ELR (cell line): ENCODE measurements around the gene P2RX2.

Experiments
- DNase-seq: peaks from one replicate; pipeline ENCODE4 v3.0.0-alpha.2; 2015; ENCODE audit warnings: low read depth

Gene P2RX2

DNA sequence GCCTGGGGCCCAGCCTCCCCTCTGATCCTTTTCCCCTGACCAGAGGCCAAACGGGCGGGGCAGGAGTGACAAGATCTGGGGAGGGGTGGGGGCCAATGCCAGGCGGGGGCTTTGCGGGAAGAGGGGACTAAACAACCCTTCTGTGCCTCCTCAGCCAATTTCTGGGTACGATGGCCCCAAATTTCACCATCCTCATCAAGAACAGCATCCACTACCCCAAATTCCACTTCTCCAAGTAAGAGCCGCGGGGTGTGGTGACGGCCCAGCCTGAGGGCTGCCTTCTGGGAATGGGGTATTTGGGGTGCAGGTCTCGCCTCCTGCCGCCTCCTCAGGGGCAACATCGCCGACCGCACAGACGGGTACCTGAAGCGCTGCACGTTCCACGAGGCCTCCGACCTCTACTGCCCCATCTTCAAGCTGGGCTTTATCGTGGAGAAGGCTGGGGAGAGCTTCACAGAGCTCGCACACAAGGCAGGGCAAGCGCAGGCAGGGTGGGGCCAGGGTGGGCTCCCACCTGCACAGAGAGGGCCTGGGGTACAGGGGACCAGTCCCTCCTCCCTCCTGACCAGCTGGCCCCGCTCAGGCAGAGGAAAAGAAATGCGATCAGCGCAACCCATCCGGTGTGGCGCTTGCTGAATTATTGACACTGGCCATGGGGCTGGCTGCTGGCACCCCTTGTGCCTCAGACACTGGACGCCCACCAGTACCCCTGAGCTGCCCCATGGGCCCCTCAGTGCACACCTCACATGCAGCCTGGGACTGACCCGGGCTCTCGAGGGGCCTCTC is 1.7 kb downstream of the P2RX2 start:
- no peak for DNase-seq

- DNase-seq = no peak
Measured at GRCh38 chr12:132620899-132621656, 2.5 kb downstream of the P2RX2 start.

DNA sequence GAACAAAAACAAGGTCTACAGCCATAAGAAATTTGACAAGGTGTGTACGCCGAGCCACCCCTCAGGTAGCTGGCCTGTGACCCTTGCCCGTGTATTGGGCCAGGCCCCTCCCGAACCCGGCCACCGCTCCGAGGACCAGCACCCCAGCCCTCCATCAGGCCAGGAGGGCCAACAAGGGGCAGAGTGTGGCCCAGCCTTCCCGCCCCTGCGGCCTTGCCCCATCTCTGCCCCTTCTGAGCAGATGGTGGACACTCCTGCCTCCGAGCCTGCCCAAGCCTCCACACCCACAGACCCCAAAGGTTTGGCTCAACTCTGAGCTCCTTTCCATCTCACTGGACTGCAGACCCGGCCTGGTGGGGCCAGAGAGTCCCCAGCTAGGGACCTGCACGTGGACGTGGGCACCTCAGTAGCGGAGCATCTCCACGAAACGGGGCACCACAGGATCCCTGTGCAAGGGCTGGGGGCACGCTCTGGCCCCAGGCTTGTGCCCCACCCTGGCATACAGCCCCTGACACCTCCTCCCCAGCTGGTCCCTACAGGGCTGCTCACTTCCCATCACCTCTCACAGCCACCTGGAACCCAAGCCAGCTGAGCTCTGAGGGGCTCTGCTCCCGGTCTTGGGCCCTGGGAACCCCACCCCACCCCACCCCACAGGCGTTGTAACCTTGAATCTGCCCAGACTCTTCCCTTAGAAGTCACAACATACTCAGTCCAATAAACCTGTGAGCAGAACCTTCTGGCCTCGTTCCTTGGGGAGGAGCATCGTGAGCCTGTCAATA is 3.3 kb downstream of the P2RX2 start:
- DNase-seq = no peak

DNA sequence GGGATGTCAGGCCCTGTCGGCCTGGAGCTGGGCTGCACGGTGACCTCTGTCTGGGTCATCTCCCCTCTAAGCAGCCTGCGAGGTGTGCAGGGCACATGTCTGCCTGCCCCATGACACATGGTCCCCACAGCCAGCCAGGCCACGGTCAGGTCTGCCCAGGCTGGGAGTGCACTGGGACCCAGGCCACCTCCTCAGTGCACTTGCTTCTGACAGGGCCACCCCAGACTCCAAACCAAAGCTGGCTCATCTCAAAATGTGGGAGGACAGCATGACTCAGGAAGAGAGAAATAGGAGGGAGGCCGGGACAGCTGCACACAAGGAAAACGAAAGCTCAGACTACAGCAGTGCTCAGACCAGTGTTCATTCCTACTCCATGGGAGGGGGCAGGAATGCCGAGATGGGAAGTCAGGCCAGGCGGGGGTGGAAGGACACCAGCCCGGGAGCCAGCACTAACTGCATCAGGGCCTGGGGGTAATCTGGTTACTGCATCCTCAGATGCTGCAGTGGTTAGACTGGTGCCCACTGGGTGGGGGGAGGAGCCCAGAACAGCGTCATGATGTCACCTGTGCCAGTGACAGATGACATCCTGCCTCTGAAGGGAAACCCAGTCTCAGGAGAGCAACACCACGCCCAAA is 4.0 kb downstream of the P2RX2 start:
- peak; percentile 66 for DNase-seq

DNA sequence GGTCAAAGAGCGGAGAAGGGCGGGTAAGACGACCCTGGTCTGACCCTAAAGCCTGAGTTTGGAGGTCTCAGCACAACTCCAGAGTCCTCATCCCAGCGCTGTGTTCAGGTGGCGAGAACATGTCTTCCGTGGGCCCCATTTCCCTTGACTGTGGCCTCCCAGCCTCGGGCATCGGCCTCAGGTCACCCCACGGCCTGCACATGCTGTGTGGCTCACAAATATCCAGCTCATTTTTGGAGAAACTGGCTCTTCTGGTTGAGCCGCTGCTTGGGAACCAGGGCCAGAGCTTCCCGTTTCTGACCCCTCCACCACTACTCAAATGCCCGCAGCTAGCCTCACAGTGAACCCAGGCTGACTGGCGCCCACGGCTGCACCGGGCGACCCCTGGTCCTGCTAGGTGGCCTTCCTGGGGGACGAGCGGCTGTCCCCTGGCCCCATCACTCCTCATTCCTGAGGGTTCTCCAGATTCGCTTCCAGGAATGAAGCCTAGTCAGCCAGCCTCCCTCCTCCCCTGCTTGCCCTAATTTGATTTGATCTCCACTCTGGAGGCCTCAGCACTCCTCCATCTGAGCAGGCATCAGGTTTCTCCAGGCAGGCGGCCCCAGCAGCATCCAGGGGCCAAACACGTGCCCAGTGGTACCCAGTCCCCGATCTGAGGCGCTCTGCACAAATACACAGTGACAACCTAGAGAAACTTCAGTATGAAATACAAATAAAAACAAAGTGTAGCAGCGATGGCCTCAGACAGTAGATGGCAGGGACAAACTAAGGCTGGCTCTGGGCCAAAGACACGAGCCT is 4.7 kb downstream of the P2RX2 start:
- no peak for DNase-seq

GRCh38 chr12:132624186-132624855 is 5.7 kb downstream of the P2RX2 start:
- DNase-seq = no peak

DNA sequence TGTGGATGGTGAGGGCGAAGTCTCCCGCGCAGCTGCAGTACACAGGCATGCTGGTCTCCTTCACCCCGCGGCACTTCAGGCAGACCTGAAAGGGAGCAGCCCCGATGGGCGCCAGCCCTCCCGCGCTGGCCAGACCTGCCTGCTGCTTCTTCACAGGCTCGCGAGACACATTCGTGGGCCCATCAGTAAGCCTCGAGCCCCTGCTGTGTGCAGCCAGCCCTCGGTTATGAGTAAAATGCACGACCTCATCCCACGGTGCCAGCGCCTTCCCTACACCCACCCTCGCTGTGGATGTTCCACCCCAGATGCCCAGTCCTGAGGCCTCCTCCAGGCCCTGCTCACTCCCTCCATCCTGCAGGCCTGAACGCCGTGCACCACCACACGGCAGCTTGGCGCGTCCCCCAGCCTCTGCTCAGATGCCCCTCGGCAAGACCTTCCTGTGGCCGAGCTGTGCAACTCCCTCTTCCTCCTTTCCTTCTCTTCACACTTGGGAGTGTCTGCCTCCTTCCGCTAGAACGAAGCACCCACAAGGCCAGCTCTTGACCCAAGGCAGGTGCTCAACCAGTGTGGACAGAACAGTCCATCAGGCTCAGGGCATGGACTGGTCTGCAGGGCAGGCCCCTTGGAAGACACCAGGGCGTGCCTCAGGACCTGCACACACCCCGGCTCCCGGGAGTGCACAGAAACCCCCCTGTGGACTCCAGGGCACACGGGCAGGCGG is 6.5 kb downstream of the P2RX2 start:
- DNase-seq = no peak

DNA sequence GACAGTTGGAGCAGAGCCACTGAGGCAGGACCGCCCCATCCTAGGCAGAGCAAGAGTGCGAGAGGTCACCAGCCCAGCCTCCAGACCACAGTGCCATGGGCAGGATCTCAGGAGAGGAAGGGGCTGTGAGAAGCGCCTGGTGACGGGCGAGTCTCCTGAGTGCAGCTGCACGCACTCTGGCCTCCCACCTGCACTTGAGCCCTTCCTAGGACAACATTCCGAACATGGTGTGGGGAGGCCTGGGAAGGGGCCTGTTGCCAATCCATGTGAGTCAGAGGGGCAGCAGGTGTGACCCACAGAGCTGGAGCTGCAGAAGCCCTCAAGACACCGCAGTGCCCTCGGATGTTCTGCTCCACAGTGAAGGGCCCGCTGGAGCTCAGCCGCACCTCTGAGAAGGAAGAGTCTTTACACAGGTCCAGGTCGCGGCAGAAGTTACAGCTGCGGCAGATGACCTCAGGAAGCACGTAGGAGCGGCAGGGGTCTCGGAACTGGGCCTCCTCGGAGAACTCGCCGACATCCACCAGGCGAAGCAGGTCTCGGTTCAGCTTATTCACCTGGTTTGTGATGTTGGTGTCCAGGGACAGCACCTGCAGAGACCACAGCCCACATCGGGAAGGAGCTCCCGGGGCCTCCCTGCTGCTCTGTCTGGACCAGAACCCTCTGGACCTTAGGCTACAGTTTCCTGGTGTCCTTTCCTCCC is 7.3 kb downstream of the P2RX2 start:
- no peak for DNase-seq

- DNase-seq = no peak
Measured at GRCh38 chr12:132629330-132629729, 10.8 kb downstream of the P2RX2 start.

DNA sequence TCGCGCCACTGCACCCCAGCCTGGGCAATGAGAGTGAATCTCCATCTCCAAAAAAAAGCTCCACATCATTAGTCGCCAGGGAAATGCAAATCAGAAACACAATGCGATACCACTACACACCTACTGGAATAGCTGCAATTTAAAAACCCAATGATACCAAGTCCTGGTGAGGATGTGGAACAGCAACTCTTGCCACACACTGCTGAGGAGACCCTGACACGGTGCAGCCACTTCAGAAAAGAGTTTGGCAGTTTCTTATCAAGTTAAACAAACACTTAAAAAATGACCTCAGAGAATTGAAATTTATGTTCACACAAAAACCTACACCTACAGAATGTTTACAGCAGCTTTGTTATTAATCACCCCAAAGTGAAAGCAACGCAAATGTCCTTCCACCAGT is 12.1 kb downstream of the P2RX2 start:
- DNase-seq = no peak

DNA sequence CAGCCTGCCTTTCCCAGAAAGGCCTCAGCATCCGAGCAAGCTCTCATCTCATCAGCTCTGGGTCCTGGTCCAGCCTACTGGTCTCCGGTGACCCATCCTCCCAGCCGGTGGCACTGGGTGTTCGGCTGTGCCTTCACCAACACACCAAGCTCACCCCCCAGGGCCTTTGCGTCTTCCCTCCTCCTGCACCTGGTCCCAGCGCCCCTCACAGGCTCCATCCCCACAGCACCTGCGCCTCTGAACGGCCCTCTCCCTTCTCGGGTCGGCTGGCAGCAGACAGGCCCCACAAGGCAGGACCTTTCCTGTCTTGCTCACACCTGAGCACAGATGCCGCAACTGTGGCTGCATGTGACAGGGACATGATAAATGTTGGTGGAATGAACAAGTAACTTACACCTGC is 13.1 kb downstream of the P2RX2 start:
- DNase-seq = no peak

DNA sequence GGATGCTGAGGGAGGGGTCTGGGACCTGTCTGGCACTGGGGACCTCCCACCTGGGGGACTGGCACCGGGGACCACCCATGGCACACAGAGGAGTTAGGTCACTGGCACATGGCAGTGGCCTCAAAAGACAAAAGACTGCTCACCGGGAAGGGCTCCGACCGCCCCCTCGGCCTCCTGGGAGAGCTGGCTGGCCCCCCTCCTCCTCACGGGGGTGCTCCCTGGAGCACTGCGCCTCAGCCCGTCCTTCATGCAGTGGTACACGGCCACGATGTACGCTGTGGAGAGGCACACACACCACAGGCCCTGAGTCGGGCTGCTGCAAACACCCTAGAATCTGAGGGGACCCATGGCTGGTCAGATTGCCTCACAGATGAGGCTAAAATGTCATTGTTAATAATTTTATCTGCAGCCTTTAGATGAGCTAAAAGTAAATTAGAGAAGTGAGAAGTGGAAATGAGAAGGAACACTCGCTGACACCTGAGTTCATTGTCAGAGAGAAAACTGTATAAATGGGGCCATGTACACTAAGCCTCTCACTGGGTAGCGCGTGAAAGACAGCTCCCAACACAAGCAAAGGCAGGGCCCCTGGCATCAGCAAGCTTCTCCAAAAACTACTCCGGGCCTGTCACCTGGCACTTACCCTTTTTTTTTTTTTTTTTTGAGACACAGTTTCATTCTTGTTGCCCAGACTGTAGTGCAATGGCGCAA is 14.1 kb downstream of the P2RX2 start:
- DNase-seq = no peak

GRCh38 chr12:132633398-132633797 is 14.8 kb downstream of the P2RX2 start:
- no peak for DNase-seq

DNA sequence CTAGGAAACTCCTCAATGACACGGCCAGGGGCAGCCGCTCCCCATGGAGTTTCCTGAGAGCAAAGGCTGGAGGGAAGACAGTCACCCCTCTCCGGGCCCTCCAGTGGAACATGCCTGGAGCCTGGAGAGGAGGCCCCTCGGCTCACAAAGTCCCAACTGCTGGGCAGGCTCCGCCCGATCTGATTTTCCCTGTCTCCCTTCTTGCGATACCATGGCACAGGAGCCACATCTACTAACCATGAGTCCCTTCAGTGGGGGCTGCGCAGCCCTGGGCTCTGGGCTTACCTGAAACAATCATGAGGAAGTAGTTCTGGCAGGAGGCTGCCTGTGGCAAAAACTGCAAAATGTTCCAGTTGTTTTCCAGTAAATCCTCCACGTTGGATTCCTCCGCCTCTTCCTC is 15.3 kb downstream of the P2RX2 start:
- no peak for DNase-seq

GRCh38 chr12:132634411-132634990 is 15.9 kb downstream of the P2RX2 start:
- no peak for DNase-seq

DNA sequence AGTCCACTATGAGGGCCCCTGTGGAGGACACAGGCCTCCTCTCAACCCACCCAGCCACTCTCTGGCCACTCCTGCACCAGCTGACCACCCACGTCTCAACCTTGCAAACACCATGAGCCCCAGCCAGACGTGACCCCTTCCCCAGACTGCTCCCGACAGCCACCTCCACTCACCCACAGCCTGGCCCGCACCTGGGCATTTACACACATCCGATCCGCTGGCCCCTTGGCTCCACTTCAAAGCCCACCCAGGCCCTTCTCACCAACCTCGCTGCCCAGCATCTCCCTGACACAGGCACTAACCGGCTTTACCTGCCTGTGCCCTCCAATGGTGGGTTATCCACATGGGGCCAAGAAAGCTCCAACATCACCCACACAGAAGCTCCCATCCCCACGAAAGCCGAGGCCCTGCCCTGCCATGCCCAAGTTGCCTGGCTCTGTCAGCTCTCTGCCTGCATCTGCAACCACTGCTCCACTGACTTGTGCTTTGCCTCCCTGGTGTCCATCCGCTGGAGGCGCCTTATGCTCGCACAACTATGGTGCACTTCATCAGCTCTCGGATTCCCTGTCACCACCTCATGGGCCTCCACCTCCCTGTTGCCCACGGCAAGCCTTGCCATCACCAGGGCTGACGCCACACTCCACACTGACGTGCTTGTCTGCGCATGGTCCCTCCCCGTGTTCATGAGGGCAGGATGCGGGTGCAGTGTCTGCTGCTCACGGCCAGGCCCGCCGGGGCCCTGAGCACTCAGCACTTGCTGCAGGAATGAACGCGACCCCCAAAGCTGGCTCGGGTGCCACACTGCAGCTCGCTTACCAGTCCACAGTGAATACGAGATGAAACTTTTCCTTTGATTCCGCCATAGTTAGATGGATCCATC is 16.7 kb downstream of the P2RX2 start:
- no peak for DNase-seq

GRCh38 chr12:132637811-132638210 is 19.2 kb downstream of the P2RX2 start:
- no peak for DNase-seq
